Measurements from ENCODE around the gene PDE11A.

PDE11A gene

DNA sequence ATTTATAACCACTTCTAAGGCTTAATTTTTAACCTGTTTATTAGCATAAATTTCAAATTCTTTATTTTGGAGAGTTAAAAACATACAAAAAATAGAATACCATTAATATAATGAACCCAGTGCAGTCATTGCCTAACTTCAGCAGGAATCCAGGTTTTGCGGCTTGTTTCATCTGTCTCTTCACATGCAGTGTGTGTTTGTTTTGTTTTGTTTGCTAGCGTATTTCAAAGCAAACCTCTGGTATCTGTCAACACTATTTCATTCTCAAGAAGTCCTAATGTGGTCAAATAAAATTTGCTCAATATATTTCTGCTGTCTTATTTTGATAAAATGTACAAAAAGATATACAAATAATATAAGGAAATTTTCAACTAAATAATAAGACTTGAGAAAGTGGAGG is 351.5 kb downstream of the PDE11A start:
- DNase-seq = no peak

DNA sequence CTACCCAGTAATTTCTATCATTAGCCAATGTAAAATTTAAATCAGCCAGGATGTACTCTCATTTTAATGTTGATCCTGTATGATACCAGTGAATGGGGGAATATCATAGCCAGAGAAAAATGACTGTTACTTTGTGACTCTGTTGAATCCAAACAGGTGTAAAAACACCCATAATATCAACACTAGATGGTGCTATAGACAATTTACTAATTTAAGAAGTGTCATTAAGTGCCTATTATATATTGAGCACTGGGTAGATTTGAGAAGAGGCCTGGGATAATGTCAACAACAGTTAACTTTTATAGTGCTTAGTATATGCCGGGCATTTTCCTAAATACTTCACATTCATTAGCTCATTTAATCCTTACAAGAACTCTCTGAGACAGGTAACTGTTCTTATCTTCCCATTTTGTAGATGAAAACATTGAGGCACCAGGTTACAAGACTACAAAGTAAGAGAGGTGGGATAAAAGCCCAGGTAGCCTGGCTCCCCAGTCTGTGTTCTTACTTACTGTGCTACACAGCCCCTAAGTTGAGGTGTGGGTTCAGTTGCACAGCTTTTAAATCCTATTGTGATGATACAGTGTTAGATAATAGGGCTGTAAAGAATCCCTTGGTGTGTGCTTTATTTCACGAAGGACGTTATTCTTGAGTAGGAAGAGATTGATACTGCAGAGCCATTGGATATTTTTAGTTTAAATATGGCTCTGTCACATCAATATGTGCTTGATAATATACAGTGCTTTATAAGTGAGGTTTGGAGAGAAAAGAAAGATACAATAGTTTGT is 354.6 kb downstream of the PDE11A start:
- peak; percentile 55 for DNase-seq

DNA sequence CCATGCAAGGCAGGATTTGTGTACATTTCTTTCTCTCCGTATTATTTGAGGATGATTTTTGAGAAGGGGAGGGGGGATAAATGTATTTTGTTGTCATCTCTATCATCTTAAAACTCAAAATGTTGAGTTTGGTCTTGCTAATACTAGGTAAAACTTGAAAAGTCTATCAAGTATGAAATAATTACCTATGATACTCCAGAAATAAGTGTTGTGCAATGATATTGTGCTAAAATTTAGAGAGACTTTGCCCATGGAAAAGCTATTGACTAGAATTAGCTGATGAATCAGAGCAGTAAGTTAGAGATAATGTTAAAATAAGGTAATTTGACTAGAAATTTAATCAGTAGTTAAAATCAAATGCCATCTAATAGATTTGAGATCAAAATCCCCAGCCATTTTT is 356.1 kb downstream of the PDE11A start:
- DNase-seq = no peak

DNA sequence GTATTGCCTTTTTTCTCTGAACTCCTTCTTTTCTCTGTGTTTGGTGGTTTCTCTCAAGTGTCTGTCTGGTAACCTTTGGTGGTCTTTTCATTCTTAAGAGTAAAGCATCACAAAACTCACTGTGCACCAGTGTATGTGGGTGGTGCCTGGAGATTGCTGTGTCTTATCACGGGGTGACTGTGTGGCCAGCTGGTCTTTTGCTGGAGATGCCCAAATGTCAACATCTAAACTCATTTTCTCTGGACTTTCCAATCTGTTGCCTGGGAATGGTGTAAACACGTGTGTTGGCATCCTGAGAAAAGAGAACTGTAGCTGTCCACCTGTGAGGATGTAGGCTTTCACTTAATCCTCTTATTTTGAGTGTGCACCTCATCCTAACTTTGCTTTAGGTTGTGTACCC is 356.8 kb downstream of the PDE11A start:
- no peak for DNase-seq

DNA sequence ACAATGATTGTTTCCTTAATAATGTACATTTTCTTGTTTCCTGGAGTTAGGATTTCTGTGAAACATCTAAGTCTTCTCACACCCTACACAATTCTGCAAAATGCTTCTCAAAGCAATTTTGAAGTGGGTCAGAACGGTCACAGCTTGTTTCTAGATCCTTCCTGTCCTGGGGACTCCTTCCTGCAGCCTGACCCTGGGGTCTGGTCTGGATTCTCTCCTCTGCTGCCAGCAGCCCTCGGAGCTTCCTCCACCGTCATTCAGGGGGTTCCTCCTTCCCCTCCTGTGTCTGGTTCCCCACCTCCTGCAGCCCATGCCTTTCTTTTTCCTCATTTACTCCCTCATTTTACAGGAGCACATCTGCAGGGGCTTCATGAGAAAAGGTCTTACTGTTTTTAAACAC is 357.9 kb downstream of the PDE11A start:
- DNase-seq = no peak

DNA sequence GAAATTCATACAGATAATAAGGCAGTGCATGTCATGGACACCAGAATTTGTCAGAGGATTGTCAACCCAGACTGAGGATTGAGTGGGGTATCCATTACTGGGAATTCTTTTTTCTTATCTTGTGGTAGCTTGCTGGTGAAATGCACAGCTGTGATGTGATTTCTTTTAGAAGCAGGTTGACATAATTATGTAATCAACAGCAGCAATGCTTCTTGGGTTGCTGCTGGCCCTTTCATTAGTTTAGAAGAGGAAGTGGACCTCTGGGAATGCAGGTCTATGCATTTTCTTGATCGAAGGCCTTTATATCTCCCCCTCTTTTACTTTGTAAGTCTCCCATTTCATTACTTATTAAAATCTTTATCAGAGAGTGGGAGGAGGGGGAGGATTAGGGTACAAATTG is 360.1 kb downstream of the PDE11A start:
- peak; percentile 19 for DNase-seq

DNA sequence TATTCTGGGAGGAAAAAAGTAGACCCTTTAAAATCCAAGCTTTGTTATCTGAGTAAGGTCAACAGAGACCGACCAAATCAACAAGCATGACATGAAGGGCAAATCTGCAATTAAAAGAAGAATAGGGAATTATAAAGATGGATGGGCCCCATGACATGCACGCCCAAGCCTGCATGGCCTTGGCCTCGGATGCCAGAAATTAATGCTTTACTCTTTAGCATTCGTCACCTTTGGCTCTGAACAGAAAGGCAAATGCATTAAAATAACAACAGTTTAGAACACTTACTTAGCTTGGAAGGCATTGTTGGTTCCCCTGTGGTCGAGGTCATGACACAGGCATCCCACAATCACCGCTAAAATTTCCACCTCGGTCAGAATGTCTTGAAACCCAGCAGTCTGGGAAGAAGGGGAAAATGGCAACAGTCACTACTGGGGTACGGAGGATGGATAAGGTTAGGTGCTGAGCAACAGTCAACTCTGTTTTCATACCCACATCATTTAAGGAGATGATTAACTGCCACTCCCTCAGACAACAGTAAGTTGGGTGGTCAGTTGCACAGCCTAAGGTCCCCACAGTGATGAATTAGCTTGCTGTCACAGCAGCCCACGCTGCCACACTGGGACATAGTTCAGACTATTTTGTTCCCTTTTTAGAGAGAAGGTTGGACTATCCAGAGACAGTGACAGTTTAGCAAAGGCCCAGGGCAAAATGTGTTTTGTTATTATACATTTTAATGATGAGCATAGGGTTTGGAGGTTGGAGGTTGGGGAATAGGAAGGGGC is 360.9 kb downstream of the PDE11A start:
- no peak for DNase-seq

DNA sequence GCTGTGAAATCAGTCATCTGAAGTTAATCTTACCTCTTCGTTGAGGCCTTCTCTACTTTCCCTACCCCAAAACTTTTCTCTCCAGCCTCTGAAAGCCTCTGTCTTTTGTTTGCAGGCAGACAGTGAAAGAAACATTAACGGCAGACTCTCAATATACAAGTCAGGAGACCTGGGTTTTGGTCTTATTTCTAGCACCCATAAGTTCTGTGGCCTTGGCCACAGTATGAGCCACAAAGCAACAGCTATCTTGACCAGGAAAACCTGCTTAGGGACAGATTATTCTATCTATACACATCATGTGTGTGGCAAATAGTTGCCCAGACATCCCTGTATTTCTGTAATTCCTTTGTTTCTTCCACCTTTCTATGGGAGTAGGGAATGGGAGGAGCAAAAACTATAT is 361.7 kb downstream of the PDE11A start:
- no peak for DNase-seq

DNA sequence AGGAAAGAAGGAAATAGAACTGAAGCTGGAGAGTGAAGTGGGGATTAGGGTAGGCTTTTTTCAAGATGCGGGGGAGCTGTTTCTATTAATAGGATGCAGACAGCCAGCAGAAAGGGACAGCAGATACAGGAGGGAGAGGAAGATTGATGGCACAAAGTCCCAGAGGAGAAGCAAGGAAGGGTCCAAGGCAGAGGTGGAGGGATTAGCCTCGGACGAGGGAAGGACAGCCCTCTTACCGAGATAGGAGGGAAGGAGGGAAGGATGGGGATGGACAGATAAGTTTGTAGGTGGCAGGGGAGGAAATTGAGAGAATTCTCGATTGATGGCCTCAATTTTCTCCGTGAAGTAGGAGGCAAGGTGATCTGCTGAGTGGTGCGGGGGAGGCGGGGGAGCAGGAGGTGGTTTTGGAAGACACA is 362.6 kb downstream of the PDE11A start:
- DNase-seq = no peak

DNA sequence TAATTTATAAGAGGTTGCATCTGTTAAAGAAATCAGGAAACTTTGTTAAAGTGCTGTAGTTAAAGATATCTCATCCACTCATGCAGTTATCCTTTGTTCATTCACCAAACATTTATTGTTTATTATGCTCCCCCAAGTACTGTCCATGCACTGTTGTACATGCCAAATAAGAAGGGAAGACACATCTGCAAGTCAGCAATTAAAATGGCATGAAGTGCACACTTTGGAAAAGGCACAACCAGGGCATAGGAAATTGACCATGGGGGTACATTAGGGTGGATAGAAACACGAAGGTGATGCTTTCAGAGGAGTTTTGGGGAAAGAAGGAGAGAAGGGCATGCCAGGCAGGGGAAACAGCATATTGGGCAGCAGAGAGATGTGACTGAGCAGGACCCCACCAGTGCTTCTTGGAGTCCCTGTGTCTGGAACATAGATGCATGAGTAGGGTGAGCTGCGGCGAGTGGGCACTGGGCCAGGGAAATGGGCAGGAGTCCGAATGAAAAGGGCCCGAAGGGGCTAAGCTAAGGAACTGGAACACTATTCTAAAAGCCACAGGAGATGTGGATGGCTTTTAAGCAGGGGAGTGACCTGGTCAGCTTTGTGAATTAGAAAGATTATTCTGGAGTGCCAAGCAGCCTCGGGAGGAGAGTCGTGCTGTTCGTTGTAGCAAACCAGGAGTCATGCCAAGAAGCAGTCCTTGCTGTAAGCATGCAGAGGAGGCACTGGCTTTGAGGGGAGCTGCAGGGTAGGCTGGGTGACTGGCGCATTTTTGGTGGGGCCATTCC is 363.7 kb downstream of the PDE11A start:
- no peak for DNase-seq

DNA sequence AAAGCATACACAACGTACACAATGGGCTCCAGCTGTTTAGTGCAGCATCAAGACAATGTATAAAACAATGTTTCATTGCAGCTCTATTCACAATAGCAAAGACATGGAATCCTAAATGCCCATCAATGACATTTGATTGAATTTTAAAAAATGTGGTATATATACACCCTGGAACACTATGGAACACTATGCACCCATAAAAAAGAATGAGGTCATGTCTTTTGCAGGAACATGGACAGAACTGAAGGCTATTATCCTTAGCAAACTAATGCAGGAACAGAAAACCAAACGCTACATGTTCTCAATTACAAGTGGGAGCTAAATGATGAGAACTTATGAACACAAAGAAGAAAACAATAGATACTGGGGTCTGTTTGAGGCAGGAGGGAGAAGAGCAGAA is 364.5 kb downstream of the PDE11A start:
- DNase-seq = no peak

DNA sequence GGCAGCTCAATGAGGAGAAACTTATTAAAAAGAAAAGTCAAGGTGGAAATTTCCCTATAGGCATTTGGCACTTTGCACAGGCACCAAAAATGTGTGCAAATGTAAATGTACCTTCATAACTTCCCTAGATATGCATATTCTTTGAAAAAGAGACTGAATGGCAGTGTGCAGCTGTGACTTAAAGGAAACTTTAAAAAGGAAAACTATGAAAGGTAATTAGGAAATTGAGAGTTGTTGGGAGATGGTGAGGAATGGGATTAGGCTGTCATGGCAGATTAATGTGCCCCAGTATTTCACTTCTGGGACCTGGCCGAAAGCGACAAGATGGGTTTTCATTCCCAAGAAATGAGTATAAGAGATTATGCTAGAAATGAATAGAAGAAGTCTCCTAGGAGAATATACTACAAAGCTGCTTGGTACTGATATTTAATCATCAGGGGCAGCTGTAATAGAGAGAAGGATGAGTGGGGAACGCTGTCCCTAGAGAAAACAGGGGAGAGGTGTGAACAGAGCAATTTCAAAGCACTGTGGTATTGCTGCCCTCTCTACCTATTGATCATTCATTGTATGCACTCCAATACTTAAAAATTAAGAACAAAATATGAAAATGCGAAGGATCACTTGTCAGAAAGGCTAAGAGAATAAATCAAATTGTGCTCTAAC is 366.9 kb downstream of the PDE11A start:
- DNase-seq = no peak

DNA sequence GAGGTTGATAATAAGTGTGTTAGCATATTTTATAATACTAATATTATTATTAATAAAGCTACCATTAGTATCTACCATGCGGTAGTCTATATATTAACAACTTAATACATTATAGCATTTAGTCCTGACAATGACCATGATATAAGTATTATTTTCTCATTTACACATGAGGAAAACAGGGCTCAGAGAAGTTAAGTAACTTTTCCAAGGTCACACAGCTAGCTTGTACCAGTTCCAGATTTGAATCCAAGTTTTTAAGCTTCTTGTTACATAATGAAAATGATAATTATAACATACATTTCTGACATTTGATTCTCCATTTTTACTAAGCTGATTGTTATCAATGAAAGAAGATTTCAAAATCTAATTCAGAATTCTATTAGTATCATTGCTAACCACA is 369.4 kb downstream of the PDE11A start:
- DNase-seq = no peak

DNA sequence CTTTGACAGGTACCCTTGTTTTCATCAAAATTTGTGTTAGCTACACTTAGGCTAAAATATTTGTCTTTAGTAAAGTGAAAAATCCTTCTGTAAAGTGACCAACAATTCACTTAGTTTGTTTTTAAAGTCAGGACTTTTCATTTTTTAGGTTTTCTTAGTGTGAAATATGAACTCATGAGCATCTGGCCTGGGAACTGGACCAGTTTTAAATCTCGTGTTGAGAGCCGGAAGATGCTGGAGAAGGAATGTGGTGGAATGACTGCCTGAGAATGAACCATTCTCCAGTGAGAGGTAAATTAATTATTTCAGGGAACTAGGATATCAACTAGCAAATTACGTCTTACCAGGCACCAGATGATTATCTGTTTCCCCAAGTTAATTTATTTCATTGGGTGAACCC is 374.3 kb downstream of the PDE11A start:
- no peak for DNase-seq

DNA sequence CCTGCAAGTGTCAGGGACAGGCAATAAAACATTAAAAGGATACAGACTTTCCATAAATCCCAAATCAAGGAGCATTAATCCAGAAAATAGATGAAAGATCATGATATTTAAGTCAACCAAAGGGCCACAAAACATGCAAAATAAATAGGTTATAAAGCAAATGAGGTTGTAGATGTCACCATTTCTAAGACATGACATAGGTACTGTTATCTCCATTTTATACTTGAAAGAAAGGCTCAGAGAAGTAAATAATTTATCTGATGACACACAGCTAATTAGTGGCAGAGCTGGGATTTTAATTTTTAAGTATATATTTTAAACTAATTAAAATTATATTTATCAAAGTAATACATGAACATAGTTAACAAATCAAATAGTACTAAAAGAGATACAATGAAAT is 378.2 kb downstream of the PDE11A start:
- DNase-seq = no peak

DNA sequence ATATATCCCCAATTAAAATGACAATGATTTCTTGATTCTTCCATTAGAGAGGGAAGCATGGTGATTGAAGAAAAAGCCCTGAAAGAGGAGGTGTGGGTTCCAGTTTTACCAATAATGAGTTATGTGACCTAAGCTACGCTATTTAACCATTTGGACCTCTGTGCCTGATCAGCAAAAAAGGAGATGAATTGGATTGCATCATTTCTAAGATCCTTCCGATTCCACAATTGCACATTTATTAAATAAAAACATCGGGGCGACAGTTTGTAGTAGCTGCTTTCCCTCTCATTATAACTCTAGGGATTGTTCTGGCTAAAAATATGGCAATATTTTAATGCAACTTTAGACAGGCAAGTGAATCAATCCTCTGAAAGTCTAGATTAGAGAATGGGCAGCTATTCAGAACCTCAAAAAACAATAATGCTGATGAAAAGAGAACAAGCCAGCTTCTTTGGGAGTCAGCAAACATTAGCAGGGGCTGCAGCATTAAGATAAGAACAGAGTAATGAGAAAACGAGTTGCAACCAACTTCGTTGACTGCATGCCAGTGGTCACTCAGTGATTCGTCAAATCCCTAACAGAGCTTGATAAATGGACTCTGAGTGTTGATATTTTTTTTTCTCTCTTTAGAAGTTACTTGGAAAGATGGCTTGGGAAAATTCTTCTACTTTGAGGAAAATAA is 378.8 kb downstream of the PDE11A start:
- DNase-seq = peak; percentile 80

DNA sequence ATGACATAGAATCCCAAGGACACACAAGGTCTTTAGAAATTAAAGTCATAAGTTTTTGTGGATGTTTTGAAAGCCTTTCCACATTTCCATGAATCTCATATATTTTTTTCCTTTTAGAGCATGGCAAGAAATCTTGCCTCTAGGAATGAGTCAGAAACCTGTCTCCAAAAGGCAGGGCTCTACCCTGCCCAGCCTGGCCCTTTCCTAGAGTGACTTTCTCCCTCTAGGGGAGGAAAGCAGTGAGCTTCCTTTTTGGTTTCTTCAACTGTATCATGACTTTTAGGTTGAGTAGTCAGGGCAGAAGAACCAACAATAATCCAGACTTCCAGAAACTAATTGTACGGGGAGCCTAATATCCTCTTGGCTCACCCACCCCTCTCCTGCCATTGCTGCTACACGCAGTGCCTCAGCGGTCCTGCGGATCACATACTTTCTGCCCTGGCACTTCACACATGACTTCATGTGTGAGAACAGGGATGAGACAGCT is 379.8 kb downstream of the PDE11A start:
- peak; percentile 14 for DNase-seq

DNA sequence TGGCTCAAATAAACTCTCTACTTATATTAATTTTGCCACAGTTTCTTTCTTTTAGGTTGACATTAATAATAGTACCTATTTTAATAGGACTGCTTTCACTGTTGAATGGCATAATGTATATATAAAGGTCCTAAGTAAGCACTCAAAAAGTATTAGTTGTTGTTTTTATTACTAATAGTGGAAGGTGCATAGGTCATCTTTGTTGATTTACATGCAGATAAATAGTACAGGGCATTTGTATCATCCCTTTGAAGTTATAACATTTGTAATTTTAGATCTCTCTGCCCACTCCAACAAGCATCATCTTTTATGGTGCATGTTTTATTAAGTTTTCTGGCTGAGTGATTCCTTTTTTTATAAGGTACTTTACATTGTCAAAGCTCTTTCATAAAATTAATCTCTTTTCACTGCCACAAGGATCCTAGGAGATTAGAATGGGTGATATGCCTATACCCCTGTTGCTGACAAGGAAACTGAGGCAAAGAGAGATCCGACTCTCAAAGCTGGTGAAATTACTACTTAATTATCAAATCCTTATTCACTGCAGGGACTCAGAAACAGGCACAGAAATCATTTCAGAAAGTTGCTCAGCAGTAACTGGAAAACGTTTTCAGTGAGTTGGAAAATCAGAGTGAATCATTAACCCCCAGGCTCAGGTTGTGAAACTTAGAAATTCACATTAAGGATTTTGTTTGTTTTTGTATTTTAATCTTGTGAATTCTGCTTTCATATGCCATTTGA is 380.4 kb downstream of the PDE11A start:
- no peak for DNase-seq

DNA sequence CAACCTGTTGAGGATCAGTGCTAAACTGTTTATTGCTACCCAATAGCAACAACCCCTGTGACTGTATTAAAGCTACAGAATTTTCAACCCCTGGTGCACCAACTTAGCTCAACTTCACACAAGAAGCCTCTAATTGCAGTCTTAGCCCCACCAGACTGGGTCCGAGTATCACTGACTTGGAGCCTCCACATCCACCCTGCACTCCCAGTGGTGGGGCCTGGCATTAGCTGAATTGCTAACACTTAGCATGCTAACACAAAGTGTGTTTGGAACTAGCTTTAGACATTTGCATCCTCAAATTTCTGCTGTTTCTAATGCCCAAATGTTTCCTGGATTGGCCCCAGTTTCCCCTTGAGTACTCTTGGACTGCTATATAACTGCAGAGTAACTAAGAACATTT is 381.4 kb downstream of the PDE11A start:
- peak; percentile 14 for DNase-seq

DNA sequence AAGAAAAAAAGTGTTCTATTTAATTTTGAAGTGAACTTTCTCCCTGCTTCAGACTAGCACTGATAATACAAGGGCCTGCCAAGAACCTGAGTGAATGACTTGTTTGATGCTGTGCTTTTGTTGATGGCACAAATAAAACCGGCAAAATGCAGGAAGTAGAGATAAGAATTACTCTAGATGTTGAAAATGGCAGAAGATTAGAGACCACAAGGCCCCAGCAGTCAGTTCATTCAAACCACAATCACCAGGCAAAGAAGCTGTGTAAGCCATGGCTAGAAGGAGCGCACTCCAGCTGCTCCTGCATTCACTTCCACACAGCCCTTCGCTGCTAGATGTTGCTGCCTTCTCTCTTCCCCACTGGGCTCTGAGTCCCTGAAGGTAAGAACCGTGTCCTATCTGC is 383.0 kb downstream of the PDE11A start:
- peak; percentile 86 for DNase-seq

DNA sequence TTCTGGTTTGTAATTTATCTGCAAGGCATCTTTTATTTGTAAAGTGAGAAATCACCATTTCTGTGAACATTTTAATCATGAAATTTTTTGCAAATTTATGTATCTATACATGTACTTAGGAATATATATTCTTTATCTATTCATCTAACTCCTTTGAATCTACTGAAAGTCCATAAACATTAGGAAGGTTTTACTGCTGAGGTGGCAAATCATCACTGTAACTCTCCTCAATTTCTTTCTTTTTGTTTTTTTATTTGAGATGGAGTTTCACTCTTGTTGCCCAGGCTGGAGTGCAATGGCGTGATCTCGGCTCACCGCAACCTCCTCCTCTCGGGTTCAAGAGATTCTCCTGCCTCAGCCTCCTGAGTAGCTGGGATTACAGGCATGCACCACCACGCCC is 383.7 kb downstream of the PDE11A start:
- no peak for DNase-seq

DNA sequence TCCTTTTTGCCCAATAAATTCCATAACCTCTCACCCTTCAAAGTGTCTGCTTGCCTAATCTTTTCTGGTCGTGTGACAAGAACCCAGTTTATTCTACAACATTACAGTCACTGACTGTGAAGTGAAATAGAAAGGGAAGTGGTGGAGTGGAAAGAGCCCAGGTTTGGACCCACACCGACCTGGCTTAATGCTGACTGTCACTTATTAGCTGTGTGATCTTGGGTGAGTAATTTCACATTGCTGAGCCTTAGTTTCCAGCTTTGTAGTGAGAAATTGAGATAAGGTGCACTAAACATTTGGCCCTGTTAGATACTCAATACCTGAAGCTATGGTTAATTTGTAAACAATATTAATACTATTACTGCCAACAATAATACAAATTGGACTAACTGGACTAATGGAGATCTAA is 388.9 kb downstream of the PDE11A start:
- DNase-seq = no peak

All from hematopoietic multipotent progenitor cell treated with erythropoietin and hydrocortisone succinate and interleukin-3 and kit ligand, for 6 days (in vitro differentiated cells).